C4-2B (cell line): Measurements from ENCODE around the gene ZNF212.
A peak's percentile ranks its signal among the peaks of the same experiment; 100 is the strongest.
"Not testable (repeated sequence)": the region's sequence is repeated elsewhere in the genome, so short reads cannot be mapped to it uniquely, and the experiment has no call there.

ENCODE experiments used
- H3K27ac ChIP-seq: fragments of 450-650 bp; 2 replicates; pipeline ENCODE4 v1.5.1; 2017
- CTCF ChIP-seq: fragments of 450-650 bp; conservative IDR thresholded peaks from 2 replicates; pipeline ENCODE4 v1.5.1; 2017; ENCODE audit warnings: mild to moderate bottlenecking
- ZFX ChIP-seq: fragments of 450-650 bp; IDR thresholded peaks from 2 replicates; pipeline ENCODE4 v1.6.1; 2017

ZNF212 gene

GRCh38 chr7:149256568-149256967, 17.1 kb downstream of the ZNF212 start:
- TF ChIP-seq ZFX = no peak
- no peak for TF ChIP-seq CTCF
- no peak overlapping the region for H3K27ac ChIP-seq

- TF ChIP-seq ZFX (no peak), CTCF (no peak)
- H3K27ac ChIP-seq = no peak overlapping the region
Measured at GRCh38 chr7:149257146-149257545, 17.7 kb downstream of the ZNF212 start.

GRCh38 chr7:149261316-149261828, 21.9 kb downstream of the ZNF212 start:
- H3K27ac ChIP-seq = peak overlapping the region; percentile 85
- no peak for TF ChIP-seq ZFX
- 0 out of 2 replicates have a peak, but pooled peaks have one; percentile 5 for TF ChIP-seq CTCF

GRCh38 chr7:149261829-149262617, 22.6 kb downstream of the ZNF212 start, which contains the start of gene ZNF783:
ZNF783 (plus strand) TSS chr7:149262196; CDS start chr7:149262334, 138 bp downstream.
- TF ChIP-seq ZFX (peak; percentile 100), CTCF (peak; percentile 99)
- peak within 1 kb of the TSS; percentile 85 for H3K27ac ChIP-seq

- H3K27ac ChIP-seq = no peak overlapping the region
- TF ChIP-seq ZFX (no peak), CTCF (no peak)
Measured at GRCh38 chr7:149266451-149266850, 27.0 kb downstream of the ZNF212 start.

GRCh38 chr7:149267733-149268132, 28.3 kb downstream of the ZNF212 start:
- H3K27ac ChIP-seq = no peak overlapping the region
- no peak for TF ChIP-seq CTCF

- not testable (repeated sequence) for H3K27ac ChIP-seq
Measured at GRCh38 chr7:149274424-149274823, 35.0 kb downstream of the ZNF212 start.

GRCh38 chr7:149277871-149278270, 38.4 kb downstream of the ZNF212 start:
- H3K27ac ChIP-seq = no peak overlapping the region
- no peak for TF ChIP-seq CTCF
- TF ChIP-seq ZFX = no peak
